Bronchial epithelial cell (primary cell): ENCODE results near the gene SYT3. TPM values are rescaled to one million over a fixed set of nuclear protein-coding genes. Genes with fewer than 3 reads are reported as not detected.

ENCODE experiments used
- DNase-seq: peaks from one replicate; pipeline ENCODE4 v3.0.0-alpha.2; 2010; ENCODE audit warnings: low read depth
- FAIRE-seq: peaks from 2 replicates; lab custom pipeline; 2011; peaks lifted over from hg19 to GRCh38; lab: Jason Lieb, UNC
- H3K27me3 ChIP-seq: 2 replicates; pipeline ENCODE4 v1.5.1; 2011; ENCODE audit warnings: low read length; ENCODE audit not compliant: control insufficient read depth, insufficient read depth
- H3K36me3 ChIP-seq: 2 replicates; pipeline ENCODE4 v1.5.1; 2011; ENCODE audit warnings: low read length; ENCODE audit not compliant: control insufficient read depth, insufficient read depth
- H3K4me3 ChIP-seq: 2 replicates; pipeline ENCODE4 v1.5.1; 2011; ENCODE audit warnings: mild to moderate bottlenecking, low read depth, low read length, control low read depth
- total RNA-seq: library from RNA; depleted of rRNA; stranded (reverse); fragments of >200 nt; gene quantifications from 2 replicates; pipeline ENCODE4 v1.2.1, GENCODE V29; 2014
- TF ChIP-seq, protein P1 (sequence below): IDR thresholded peaks from 2 replicates; pipeline ENCODE4 v1.5.1; 2011; ENCODE audit warnings: mild to moderate bottlenecking, moderate library complexity, low read length, control low read depth, inconsistent platforms; ENCODE audit not compliant: insufficient read depth, severe bottlenecking

Gene SYT3
- total RNA-seq, 1 donor from 2014 or later, result not detected

DNA sequence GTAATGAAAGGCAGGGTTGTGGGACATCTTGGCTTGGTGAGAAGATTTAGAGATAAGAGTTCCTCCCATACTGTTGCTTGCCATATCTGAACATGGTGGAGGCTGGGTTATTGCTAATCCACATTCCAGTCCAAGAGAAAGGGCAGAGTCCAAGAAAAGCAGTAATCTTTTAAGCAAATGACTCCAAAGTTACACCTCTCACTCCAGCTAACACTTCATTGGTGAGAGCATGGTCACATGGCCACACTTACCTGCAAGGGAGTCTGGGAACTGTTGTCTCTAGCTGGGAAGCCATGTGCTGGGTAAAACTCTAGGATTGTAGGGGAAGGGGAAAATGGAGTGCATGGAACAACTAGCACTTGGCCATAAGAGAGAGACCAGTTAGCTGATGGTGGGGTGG is 15.2 kb upstream of the SYT3 start:
- H3K36me3 ChIP-seq, result no peaks in the 10 kb centered on the region
- no peak overlapping the region for H3K4me3 ChIP-seq
- TF ChIP-seq, protein P1, sequence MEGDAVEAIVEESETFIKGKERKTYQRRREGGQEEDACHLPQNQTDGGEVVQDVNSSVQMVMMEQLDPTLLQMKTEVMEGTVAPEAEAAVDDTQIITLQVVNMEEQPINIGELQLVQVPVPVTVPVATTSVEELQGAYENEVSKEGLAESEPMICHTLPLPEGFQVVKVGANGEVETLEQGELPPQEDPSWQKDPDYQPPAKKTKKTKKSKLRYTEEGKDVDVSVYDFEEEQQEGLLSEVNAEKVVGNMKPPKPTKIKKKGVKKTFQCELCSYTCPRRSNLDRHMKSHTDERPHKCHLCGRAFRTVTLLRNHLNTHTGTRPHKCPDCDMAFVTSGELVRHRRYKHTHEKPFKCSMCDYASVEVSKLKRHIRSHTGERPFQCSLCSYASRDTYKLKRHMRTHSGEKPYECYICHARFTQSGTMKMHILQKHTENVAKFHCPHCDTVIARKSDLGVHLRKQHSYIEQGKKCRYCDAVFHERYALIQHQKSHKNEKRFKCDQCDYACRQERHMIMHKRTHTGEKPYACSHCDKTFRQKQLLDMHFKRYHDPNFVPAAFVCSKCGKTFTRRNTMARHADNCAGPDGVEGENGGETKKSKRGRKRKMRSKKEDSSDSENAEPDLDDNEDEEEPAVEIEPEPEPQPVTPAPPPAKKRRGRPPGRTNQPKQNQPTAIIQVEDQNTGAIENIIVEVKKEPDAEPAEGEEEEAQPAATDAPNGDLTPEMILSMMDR, result no peak
- FAIRE-seq, result no peak
- H3K27me3 ChIP-seq, result no peaks in the 10 kb centered on the region
- DNase-seq, result no peak

DNA sequence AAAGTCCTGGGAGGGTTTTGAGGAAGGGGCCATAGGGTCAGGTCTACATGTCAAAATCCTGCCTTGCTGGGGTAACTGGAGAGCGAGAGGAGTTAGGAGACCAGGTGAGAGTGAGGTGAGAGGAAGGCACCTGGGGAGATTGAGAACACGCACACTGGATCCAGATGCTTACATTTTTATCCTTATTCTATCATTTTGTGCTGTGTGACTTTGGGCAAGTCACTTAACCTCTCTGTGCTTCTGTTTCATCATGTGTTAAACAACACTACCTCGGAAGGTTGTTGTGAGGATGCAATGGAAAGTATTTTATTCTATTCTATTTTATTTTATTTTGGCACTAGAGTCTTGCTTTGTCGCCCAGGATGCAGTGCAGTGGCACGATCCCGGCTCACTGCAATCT is 13.0 kb upstream of the SYT3 start:
- FAIRE-seq, result no peak
- no peak for DNase-seq
- Histone ChIP-seq H3K36me3 (no peaks in the 10 kb centered on the region), H3K4me3 (no peak overlapping the region), H3K27me3 (no peaks in the 10 kb centered on the region)
- TF ChIP-seq, protein P1, result no peak

DNA sequence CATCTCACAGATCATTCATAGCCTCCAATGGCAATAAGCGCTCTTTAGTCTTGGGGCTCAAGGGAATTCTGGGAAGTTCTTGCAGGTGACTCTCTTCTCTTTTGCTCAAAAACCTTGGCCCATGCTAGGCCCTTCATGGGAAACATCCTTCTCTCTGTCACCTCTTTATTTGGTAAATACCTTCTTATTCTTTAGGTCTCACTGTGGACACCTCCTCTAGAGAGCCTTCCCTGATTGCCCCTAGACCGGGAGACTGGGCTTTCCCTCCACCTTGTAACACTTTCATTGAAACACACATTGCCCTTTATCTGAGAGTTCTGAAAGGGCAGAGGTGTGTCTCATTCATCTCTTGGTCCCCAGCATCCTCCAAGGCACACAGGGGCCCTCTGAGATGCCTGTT is 11.5 kb upstream of the SYT3 start:
- Histone ChIP-seq H3K36me3 (no peaks in the 10 kb centered on the region), H3K27me3 (no peaks in the 10 kb centered on the region), H3K4me3 (no peak overlapping the region)
- FAIRE-seq (no peak), DNase-seq (no peak)
- TF ChIP-seq, protein P1, result no peak

DNA sequence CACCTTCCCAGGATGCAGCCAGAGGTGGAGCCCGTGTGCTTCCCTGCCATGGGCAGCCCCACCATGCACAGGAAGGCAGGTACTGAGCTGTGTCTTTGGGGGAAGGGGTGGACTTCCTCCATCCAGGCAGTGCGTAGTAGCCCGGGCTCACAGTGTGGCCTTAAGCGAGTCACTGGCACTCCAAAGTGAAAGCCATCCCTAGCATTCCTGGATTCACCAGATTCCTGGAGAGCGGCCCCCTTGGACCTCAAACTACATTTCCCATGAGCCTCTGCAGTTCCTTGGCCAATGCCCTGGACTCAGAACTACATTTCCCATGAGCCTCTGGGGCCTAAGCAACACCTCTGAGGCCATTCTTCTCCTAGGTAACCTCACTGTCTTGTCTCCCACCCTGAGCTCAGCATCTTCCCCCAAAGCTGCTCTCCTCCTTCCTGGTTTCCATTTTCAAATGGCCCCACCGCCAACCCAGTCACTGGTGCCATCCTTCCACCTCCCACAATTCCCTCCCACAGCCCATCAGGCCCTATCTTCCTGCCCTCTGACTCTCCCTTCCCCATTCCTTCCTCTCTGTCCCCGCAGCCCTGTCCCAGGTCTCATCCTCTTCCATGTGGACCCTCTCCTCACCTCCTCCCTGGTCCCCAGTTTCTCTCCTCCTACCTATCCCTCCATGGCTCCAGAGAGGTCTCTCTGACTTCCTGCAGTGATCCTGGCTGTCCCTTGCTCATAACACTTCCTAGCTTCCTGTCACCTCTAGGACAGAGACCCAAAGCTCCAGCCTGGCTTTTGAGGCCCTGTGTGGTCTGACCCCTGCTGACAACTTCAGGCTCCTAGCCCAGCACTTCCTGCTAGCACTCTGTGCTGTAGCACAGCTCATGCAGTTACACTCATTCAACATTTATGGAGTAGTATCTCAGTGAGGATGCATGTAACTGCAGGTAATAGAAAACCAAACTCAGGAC is 10.0 kb upstream of the SYT3 start, which contains the start of gene C19orf81:
Gene C19orf81, plus strand, starts transcription at position 13 of the 959 bp plus-strand sequence. Its CDS starts 0 bp downstream, at position 13.
- Histone ChIP-seq H3K27me3 (no peaks in the 10 kb centered on the region), H3K4me3 (no peak within 1 kb of the TSS), H3K36me3 (no peaks in the 10 kb centered on the region)
- TF ChIP-seq, protein P1, result no peak
- no peak for FAIRE-seq
- DNase-seq, result no peak

DNA sequence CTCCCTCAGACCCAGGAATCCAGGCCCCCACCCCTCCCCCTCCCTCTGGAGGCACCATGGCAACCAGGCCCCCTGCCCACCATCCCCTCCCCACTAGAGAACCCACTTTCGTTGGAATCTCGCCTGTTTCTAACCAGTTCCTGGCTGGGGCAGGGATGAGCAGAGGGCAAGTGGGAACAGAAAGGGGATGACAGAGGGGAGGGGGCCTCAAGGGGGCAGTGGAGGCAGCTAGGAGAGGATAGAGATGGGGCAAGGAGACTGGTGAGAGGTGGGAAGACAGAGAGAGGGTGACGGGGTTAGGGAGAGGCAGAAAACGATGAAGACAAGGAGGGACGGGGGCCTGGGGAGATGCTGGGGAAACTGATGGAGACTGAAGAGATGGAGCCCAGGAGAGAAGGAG is 9.0 kb upstream of the SYT3 start:
- TF ChIP-seq, protein P1, result no peak
- Histone ChIP-seq H3K27me3 (no peaks in the 10 kb centered on the region), H3K4me3 (no peak overlapping the region), H3K36me3 (no peaks in the 10 kb centered on the region)
- no peak for FAIRE-seq
- DNase-seq, result no peak
